Activated T-cell treated with anti-CD3 and anti-CD28 coated beads for 24 hours (primary cell): ENCODE results near the gene MEGF6.
"Not testable (repeated sequence)": the region's sequence is repeated elsewhere in the genome, so short reads cannot be mapped to it uniquely, and the experiment has no call there.

Experiments
- DNase-seq: peaks from one replicate; pipeline ENCODE4 v3.0.0-alpha.2; 2020; ENCODE audit warnings: low read depth

The MEGF6 gene

GRCh38 chr1:3575515-3575914, 35.8 kb downstream of the MEGF6 start:
- DNase-seq, result not testable (repeated sequence)

DNA sequence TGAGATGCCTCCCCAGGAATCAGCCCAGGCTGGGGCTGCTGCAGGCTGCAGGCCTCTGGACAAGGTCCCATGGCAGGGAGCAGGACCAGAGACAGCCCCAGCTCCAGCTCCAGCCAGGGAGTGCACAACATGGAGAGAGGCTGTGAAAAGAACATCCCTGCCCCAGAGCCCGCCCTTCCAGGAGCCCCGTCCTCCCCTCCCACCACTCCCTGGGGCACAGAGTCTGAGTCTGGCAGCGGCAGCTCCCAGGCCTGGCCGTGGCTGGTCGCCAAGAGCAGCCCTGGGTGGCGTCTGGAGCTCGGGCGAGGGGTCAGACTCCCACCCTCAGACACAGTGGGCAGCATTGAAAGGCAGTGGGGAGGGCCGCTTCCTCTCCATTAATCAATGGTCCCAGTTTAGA, 37.8 kb downstream of the MEGF6 start:
- no peak for DNase-seq

DNA sequence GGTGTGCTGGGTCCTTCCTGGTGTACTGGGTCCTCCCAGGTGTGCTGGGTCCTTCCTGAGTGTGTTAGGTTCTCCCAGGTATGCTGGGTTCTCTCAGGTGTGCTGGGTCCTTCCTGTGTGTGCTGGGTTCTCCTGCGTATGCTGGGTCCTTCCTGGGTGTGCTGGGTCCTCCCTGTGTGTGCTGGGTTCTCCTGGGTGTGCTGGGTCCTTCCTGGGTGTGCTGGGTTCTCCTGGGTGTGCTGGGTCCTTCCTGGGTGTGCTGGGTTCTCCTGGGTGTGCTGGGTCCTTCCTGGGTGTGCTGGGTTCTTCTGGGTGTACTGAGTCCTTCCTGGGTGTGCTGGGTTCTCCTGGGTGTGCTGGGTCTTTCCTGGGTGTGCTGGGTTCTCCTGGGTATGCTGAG, 38.7 kb downstream of the MEGF6 start:
- DNase-seq, result not testable (repeated sequence)

GRCh38 chr1:3571263-3571662, 40.0 kb downstream of the MEGF6 start:
- DNase-seq, result no peak

DNA sequence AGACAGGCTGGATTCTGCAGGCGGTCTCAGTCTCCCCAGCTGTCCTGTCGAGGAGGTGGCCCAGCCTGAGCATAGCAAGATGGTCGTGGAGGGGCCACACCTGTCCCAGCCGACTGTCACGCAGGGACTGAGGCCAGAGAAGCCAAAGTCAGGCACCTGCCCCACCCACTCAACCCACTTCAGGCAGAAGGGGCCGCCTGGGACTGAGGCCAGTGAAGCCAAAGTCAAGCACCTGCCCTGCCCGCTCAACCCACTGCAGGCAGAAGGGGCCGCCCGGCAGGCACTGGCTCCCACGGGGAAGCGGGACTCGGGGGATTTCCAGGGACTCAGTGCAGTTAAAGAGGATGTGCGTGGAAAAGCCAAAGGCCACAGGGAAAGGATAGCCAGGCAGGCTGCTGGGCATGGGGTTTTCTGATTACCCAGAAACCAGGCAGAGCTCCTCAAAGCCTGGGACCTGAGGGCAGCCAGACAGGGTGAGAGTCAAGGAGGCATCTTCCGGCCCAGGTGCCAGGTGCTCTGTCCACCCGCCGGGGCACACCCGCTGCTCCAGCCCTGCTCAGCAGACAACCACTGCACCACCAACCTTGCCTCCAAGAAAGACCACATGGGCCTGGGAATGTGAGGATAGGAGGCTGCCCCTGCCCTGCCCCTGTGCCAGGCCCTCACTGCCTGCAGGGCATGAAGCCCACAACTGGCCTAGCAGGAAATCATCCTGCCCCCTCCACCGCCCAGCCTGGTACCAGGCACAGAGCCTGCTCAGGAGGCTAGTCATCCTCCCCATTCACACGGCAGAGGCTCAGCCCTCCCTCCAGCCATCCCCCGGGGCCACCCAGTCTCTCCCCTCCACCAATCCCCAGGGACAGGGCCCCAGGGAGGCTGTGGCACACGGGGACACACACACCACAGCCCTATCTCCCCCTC, 41.0 kb downstream of the MEGF6 start:
- no peak for DNase-seq

- DNase-seq, result no peak
Measured at GRCh38 chr1:3569436-3569835, 41.9 kb downstream of the MEGF6 start.

DNA sequence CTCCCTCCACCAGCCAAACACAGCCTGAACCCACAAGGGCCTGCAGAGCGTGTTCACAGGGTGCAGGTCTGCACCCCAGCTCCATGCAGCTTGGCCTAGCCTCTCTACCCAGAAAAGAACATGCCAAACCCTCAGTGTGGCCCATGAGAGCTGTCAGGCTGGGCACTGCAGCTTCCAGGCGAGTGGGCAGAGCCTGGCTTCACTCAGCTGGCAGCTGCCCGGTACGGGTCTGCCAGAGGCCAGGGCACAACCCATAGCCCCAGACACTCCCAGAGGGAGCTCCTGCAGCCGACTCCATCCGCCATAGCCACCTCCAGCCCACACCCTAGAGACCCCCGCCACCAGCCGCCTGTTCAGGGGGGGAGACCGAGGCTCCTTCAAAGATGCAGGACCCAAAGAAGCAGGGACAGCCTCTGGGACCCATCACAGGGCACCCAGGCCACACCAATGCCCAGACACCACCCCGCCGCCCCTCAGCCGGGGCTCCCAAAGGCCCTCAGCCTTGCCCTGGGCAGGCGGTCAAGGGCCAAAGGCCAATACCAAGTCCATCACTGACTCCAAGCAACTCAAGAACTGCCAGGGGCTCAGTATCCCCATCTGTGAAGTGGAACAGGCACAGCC, 42.4 kb downstream of the MEGF6 start:
- no peak for DNase-seq

GRCh38 chr1:3566951-3567804, 44.1 kb downstream of the MEGF6 start:
- DNase-seq, result no peak

DNA sequence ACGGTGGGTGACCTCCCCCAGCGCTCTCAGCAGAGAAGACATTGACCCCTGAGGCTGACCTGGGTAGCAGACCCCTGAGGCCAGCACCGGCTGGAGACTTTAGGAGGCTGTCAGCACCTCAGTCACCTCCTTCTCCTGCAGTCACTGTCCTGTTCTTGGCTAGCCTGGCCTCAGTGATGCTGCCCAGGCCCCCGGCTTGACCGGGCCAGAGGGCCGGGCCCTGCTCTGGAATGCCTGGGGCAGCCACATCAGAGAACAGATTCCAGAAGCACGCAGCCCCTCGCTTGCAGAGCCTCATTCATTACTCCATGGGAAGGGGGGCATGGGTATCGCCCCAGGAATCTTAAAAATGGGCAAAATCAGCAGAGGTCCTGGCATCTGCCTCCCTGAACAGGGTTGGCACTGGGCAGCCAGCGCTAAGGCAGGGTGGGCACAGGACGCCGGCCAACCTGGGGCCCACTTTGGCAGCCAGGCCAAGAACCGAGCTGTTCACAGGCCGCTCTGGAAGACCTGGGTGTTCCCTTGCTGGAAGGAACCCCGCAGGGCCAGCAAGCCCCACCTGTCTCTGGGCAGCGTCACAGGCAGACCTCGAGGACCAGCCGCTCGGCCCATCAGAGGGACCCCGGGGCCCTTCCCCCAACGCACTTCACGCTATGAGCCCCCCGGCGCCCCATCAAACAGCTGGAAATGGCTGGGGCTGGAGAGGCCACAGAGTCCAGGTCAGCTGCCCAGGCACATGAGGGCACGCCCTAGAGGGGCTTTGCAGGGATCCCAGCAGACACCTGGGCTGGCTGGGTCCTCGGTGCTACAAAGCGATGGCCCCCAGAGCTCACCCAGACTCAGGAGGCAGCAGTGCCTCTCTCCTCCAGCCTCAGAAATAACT, 45.1 kb downstream of the MEGF6 start:
- no peak for DNase-seq

DNA sequence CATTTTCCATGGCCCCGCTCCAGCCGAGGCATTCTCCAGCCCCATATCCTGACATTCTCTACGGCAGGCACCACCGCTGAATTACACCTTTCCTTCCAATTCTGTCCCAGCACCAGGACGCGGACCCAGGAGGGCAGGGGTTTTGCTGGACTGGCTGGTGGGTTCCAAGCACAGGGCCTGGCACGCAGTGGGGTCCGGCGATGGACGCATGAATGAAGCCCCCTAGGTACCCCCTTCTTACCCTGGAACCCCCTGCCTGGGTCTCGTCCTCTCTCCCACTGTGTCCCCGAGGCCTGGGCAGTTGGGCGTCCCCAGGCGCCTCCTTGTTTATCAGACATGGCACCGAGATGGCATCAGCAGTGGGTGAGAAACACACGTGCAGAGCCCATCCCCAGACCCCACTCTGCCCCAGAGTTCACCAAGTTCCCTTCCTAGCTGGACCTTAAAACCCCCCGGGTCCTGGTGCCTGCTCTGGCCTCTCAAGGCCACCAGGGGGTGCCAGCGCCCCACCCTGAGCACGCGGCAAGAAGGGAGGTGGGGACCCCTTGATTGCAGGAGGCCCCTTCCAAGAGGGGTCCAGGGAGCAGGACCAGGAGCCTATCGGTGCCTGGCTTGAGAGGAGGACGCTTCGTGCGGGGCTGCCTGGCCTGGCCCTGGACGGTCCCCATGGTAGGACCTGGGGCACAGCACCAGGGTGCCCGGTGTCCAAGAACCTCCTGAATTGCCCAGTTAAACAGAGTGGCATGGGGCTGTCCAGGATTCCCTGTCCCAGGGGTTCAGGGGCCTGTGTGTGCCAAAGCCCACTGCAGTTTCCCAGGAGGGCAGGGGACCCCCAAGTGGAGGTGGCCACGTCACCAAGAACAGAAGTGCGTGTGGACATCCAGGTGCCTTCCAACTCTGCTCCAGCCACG, 46.1 kb downstream of the MEGF6 start:
- DNase-seq, result peak; percentile 11

- DNase-seq, result no peak
Measured at GRCh38 chr1:3563610-3564009, 47.7 kb downstream of the MEGF6 start.

DNA sequence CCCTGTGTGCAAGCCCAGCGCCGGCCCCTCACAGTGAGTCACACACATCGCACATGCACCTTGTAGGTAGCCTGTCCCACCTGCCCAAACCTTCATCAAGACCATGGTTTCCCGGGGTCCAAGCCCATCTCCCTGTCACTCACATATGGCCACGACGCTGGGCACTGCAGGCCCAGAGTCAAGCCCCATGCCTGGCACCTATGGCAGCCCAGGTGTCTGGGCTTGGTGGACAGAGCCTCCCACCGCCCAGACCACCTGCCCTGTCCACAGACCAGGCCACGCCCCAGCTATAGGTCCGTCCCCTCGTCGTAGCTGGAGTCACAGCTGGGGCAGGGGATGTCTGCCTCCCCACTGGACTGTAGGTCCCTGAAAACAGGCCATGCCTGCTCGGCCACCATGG, 48.2 kb downstream of the MEGF6 start:
- no peak for DNase-seq

GRCh38 chr1:3562712-3563111, 48.6 kb downstream of the MEGF6 start:
- no peak for DNase-seq

GRCh38 chr1:3561702-3562101, 49.6 kb downstream of the MEGF6 start:
- DNase-seq, result no peak

GRCh38 chr1:3560981-3561380, 50.3 kb downstream of the MEGF6 start:
- no peak for DNase-seq

DNA sequence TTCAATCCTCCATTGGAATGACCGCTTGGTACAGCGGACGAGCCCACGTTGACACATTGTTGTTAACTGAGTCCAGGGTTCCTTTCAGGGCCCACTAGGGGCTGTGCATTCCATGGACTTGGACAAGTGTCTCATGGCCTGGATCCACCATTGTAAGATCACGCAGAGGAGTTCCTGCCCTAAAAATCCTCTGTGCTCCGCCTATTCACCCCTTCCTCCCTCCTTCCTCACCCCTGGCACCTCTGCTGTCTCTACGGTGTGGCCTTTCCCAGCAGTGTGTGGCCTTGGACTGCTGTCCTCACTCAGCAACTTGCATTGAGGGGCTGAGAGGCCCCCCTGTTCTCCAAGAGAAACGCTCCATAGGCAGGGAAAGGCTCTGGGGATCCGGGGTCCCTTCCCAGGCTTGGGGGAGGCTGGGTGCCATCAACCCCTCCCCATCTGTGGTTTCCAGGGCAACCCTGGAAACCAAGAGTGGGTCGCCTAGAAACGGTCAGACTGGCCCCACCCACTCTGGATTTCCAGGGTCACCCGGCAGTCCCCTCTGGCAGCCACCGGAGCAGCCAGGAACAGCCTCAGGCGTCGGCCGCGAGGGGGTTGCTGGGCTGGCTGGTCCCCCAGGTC, 50.9 kb downstream of the MEGF6 start:
- DNase-seq, result no peak

DNA sequence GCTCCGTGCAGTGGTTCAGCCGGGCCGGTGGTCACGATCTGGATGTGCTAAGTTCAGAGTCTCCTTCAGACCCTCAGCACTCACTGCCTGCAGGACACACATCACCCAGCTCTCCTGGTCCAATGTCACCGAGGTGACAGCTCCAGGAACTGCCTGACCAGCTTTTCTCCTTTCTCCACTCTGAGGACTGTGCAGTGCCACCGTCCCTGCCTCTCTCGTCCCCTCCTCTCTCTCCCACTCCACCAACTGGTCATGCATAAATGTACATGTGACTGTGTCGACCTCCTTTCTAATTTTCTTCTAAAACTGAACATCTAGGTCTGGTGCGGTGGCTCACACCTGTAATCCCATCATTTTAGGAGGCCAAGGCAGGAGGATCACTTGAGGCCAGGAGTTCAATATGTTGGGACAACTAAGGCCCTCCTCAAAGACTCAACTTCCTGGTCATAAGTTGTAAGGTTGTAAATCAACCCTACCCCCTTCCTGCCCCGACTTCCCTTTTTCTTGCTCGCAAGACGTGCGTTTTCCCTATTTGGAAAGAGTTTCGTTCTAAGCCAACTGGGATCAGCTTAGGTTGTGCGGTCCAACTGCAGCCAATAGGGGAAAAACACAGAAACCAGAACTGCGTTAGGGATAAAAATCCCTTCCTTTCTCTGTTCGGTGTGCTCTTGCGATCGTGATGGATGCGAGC, 53.1 kb downstream of the MEGF6 start:
- no peak for DNase-seq

DNA sequence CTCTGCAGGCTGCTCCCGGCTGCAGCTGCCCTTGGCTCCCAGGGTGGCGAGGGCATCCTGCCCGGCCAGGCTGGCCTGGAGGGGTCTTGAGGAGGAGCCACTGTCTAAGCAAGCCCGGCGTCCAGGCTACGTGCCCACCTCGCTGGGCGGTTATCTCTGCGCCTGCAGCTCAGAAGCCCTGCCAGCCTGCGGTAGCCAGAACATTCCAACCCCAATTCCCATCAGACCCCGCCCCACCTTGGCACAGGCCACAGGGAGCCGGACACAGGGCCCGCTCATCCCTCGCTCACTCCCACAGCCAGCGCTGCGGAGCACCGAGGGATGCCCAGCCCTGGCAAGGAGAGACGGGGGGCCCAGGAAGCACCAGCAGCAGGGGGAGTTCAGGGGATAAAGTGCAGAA, 53.9 kb downstream of the MEGF6 start:
- DNase-seq, result no peak

DNA sequence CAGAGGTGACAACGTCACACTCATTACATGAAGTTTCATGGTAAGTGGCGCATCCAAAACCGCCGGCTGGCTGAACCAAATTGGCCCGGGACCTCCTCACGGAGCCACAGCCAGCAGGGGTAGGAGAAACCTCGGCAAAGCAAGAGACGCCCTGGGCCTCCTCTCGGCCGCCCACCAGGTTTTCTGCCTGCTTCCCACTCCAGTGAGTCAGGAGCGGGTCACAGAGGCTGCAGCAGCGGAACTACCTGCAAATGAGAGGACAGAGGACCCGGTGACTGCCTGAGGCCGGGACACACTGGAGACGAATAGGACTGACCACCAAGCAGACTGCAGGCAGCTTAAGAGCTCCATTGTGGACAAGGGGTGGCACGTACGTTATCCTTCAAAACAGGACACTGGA, 55.0 kb downstream of the MEGF6 start:
- DNase-seq, result no peak
